H1 (cell line): ENCODE data around the gene STOML2. TPM values are rescaled to one million over a fixed set of nuclear protein-coding genes. Genes with fewer than 3 reads are reported as not detected.

Experiments
- CTCF ChIA-PET: fragments of 300-600 bp; sonication (Branson Sonifier 250); formaldehyde crosslinking; loops from one replicate; lab custom pipeline; 2021; ENCODE audit not compliant: partially characterized antibody; lab: Charles Lee
- POLR2A ChIA-PET: fragments of 300-600 bp; sonication (Branson Sonifier 250); formaldehyde crosslinking; loops from one replicate; lab custom pipeline; 2021; ENCODE audit warnings: inconsistent platforms; ENCODE audit not compliant: partially characterized antibody; lab: Charles Lee
- DNase-seq, 2 experiments: peaks; one replicate each; pipeline versions ENCODE4 v3.0.0 to v3.0.0-alpha.2; 2010 to 2022; ENCODE audit warnings: low spot score in 2 of 2, low read depth in 1 of 2, mixed read lengths in 1 of 2
- FAIRE-seq: peaks from 2 replicates; lab custom pipeline; 2011; peaks lifted over from hg19 to GRCh38; lab: Jason Lieb, UNC
- H2AFZ ChIP-seq: 2 replicates; pipeline ENCODE4 v1.8.1; 2012; ENCODE audit warnings: low read length, inconsistent platforms
- H2AK5ac ChIP-seq: 2 replicates; pipeline ENCODE4 v1.6.1; 2013; ENCODE audit warnings: low read depth, low read length
- H2BK120ac ChIP-seq: replicated peaks from 2 replicates; pipeline ENCODE3; 2013; ENCODE audit warnings: low read depth, low read length, inconsistent platforms
- H2BK12ac ChIP-seq: 2 replicates; pipeline ENCODE4 v1.6.1; 2013; ENCODE audit warnings: low read depth, low read length
- H2BK15ac ChIP-seq: 2 replicates; pipeline ENCODE4 v1.6.1; 2013; ENCODE audit warnings: low read length
- H2BK20ac ChIP-seq: 2 replicates; pipeline ENCODE4 v1.6.1; 2013; ENCODE audit warnings: low read length
- H2BK5ac ChIP-seq: 2 replicates; pipeline ENCODE4 v1.6.1; 2013; ENCODE audit warnings: low read depth, low read length
- H3K14ac ChIP-seq: 2 replicates; pipeline ENCODE4 v1.6.1; 2013; ENCODE audit warnings: inconsistent platforms; ENCODE audit not compliant: insufficient read length
- H3K18ac ChIP-seq: 2 replicates; pipeline ENCODE4 v1.6.1; 2013; ENCODE audit warnings: low read length; ENCODE audit errors: extremely low read depth
- H3K23ac ChIP-seq: 2 replicates; pipeline ENCODE4 v1.6.1; 2013; ENCODE audit warnings: inconsistent platforms; ENCODE audit not compliant: insufficient read length
- H3K23me2 ChIP-seq: 2 replicates; pipeline ENCODE4 v1.6.1; 2013; ENCODE audit warnings: low read depth, low read length
- H3K27ac ChIP-seq: 2 replicates; pipeline ENCODE4 v1.6.1; 2011; ENCODE audit warnings: low read depth, low read length, inconsistent platforms
- H3K27me3 ChIP-seq, 4 experiments: replicated peaks in 1 of 4; 1 replicate in 1 of 4; 2 replicates in 3 of 4; pipeline versions ENCODE4 v1.6.1 to v1.8.1; 2011 to 2013; ENCODE audit warnings: low read length in 3 of 4, mild to moderate bottlenecking in 3 of 4, inconsistent platforms in 2 of 4, mixed read lengths in 2 of 4, moderate library complexity in 1 of 4; ENCODE audit not compliant: control insufficient read depth in 3 of 4, insufficient read depth in 3 of 4; ENCODE audit errors: extremely low read depth in 1 of 4
- H3K36me3 ChIP-seq, 4 experiments: 2 replicates each; pipeline versions ENCODE4 v1.6.1 to v1.8.1; 2011 to 2013; ENCODE audit warnings: mild to moderate bottlenecking in 4 of 4, low read length in 3 of 4, moderate library complexity in 2 of 4, control low read depth in 1 of 4, inconsistent platforms in 1 of 4; ENCODE audit not compliant: insufficient read depth in 4 of 4, control insufficient read depth in 2 of 4
- H3K4ac ChIP-seq: replicated peaks from 2 replicates; pipeline ENCODE3; 2013; ENCODE audit warnings: low read length, low read depth, mixed read lengths, inconsistent platforms; ENCODE audit not compliant: insufficient read length
- H3K4me1 ChIP-seq, 4 experiments: replicated peaks in 1 of 4; 1 replicate in 1 of 4; 2 replicates in 3 of 4; pipeline versions ENCODE4 v1.6.1 to v1.8.1; 2011 to 2013; ENCODE audit warnings: low read length in 3 of 4, inconsistent platforms in 2 of 4, mixed read lengths in 1 of 4; ENCODE audit not compliant: insufficient read depth in 4 of 4, control insufficient read depth in 3 of 4
- H3K4me2 ChIP-seq, 2 experiments: 2 replicates each; pipeline versions ENCODE4 v1.6.1 to v1.8.1; 2011 to 2013; ENCODE audit warnings: low read depth in 2 of 2, low read length in 2 of 2, control low read depth in 1 of 2, inconsistent platforms in 1 of 2, mild to moderate bottlenecking in 1 of 2; ENCODE audit not compliant: insufficient read depth in 1 of 2
- H3K4me3 ChIP-seq, 4 experiments: fragments of 200-600, 300-600 bp in 1 of 4; sonication (generic), shearing (Covaris generic), sonication (Bioruptor Twin) in 1 of 4; 2 replicates each; pipeline versions ENCODE4 v1.5.1 to v1.8.1; 2011 to 2016; ENCODE audit warnings: low read length in 4 of 4, low read depth in 3 of 4, control low read depth in 2 of 4, inconsistent platforms in 2 of 4, mild to moderate bottlenecking in 2 of 4, mixed read lengths in 1 of 4, moderate library complexity in 1 of 4; ENCODE audit not compliant: insufficient read depth in 2 of 4; ENCODE audit errors: extremely low read depth in 1 of 4
- H3K56ac ChIP-seq: replicated peaks from 2 replicates; pipeline ENCODE3; 2013; ENCODE audit warnings: low read depth, mild to moderate bottlenecking, mixed read lengths, low read length, inconsistent platforms; ENCODE audit not compliant: insufficient read length
- H3K79me1 ChIP-seq: 2 replicates; pipeline ENCODE4 v1.6.1; 2013; ENCODE audit warnings: low read depth, low read length, control low read depth
- H3K79me2 ChIP-seq, 2 experiments: 2 replicates each; pipeline versions ENCODE4 v1.6.1 to v1.8.1; 2012 to 2013; ENCODE audit warnings: low read length in 2 of 2, mild to moderate bottlenecking in 2 of 2, inconsistent platforms in 1 of 2; ENCODE audit not compliant: insufficient read depth in 2 of 2, control insufficient read depth in 1 of 2
- H3K9ac ChIP-seq, 4 experiments: replicated peaks in 1 of 4; 1 replicate in 1 of 4; 2 replicates in 3 of 4; pipeline versions ENCODE4 v1.6.1 to v1.8.1; 2011 to 2013; ENCODE audit warnings: low read depth in 3 of 4, low read length in 3 of 4, control low read depth in 2 of 4, mild to moderate bottlenecking in 2 of 4, moderate library complexity in 2 of 4, inconsistent platforms in 1 of 4; ENCODE audit errors: extremely low read depth in 1 of 4
- H3K9me3 ChIP-seq, 2 experiments: 2 replicates each; pipeline versions ENCODE4 v1.6.1 to v1.8.1; 2012 to 2013; ENCODE audit warnings: mild to moderate bottlenecking in 2 of 2, moderate library complexity in 2 of 2, control low read depth in 1 of 2, inconsistent platforms in 1 of 2, low read depth in 1 of 2, low read length in 1 of 2, mixed read lengths in 1 of 2; ENCODE audit not compliant: insufficient read depth in 2 of 2
- H4K20me1 ChIP-seq, 2 experiments: replicated peaks in 1 of 2; 2 replicates each; pipeline versions ENCODE3 to v1.8.1; 2011 to 2013; ENCODE audit warnings: inconsistent platforms in 2 of 2, low read length in 2 of 2, mild to moderate bottlenecking in 1 of 2; ENCODE audit not compliant: insufficient read depth in 2 of 2, control insufficient read depth in 1 of 2
- H4K5ac ChIP-seq: 2 replicates; pipeline ENCODE4 v1.6.1; 2013; ENCODE audit warnings: low read length, low read depth, mixed read lengths, inconsistent platforms; ENCODE audit not compliant: insufficient read length
- H4K8ac ChIP-seq: 2 replicates; pipeline ENCODE4 v1.8.0; 2013; ENCODE audit warnings: mild to moderate bottlenecking, moderate library complexity, low read length, inconsistent platforms; ENCODE audit not compliant: insufficient read depth; ENCODE audit errors: extremely low read depth
- H4K91ac ChIP-seq: replicated peaks from 2 replicates; pipeline ENCODE3; 2013; ENCODE audit warnings: low read length, mixed read lengths, inconsistent platforms; ENCODE audit not compliant: insufficient read length
- E2F6 ChIP-seq: IDR thresholded peaks from 2 replicates; pipeline ENCODE4 v1.6.1; 2012; ENCODE audit warnings: inconsistent platforms
- EGR1 ChIP-seq: IDR thresholded peaks from 2 replicates; pipeline ENCODE4 v1.6.1; 2011; ENCODE audit warnings: low read depth, low read length, borderline replicate concordance
- FOSL1 ChIP-seq: IDR thresholded peaks from 2 replicates; pipeline ENCODE4 v1.6.1; 2011; ENCODE audit warnings: mild to moderate bottlenecking, low read depth, low read length, moderate library complexity; ENCODE audit not compliant: insufficient read depth
- GTF2F1 ChIP-seq: IDR thresholded peaks from 2 replicates; pipeline ENCODE4 v1.6.1; 2012; ENCODE audit warnings: low read depth, low read length, improper control_type of control experiment, borderline replicate concordance
- HDAC6 ChIP-seq: IDR thresholded peaks from one replicate; pipeline ENCODE4 v1.7.1; 2012; ENCODE audit warnings: low read depth, mild to moderate bottlenecking, inconsistent platforms, low read length, moderate library complexity
- NRF1 ChIP-seq: IDR thresholded peaks from 2 replicates; pipeline ENCODE4 v1.6.1; 2011; ENCODE audit warnings: mild to moderate bottlenecking, low read depth, low read length, improper control_type of control experiment
- POLR2AphosphoS5 ChIP-seq: IDR thresholded peaks from 2 replicates; pipeline ENCODE4 v1.6.1; 2011; ENCODE audit warnings: low read depth, low read length
- RFX5 ChIP-seq: IDR thresholded peaks from 2 replicates; pipeline ENCODE4 v1.6.1; 2011; ENCODE audit warnings: low read depth, low read length, improper control_type of control experiment, borderline replicate concordance
- TAF7 ChIP-seq: optimal IDR thresholded peaks from 2 replicates; pipeline ENCODE3; 2011; ENCODE audit warnings: low read depth, mild to moderate bottlenecking, inconsistent platforms, low read length, moderate library complexity, borderline replicate concordance
- TCF12 ChIP-seq: IDR thresholded peaks from 2 replicates; pipeline ENCODE4 v1.6.1; 2011; ENCODE audit warnings: low read depth, mild to moderate bottlenecking, low read length
- USF2 ChIP-seq: IDR thresholded peaks from 2 replicates; pipeline ENCODE4 v1.6.1; 2011; ENCODE audit warnings: low read length, improper control_type of control experiment
- ZNF274 ChIP-seq: IDR thresholded peaks from 2 replicates; pipeline ENCODE4 v1.7.0; 2012; ENCODE audit warnings: low read length, borderline replicate concordance; ENCODE audit errors: extremely low read depth
- WGBS, 2 experiments: shearing (Covaris generic) in 1 of 2; methylation state at CpG; one replicate each; pipeline versions ENCODE4 v1.1.6 to v1.1.7; 2013 to 2015; ENCODE audit warnings: low lambda C conversion rate in 2 of 2, mixed read lengths in 2 of 2, inconsistent platforms in 1 of 2, low coverage in 1 of 2, missing lambda C conversion rate in 1 of 2; ENCODE audit not compliant: insufficient replicate concordance in 2 of 2, insufficient coverage in 1 of 2, insufficient read length in 1 of 2; ENCODE audit errors: extremely low coverage in 1 of 2, missing lambda C conversion rate in 1 of 2; 5-methylcytosine and 5-hydroxymethylcytosine counted together
- polyA plus RNA-seq, 7 experiments: library from polyadenylated mRNA; depleted of rRNA in 3 of 7; stranded (reverse) in 5 of 7; unstranded in 2 of 7; fragments of >200 nt in 5 of 7; fragments of 200-250 nt in 2 of 7; gene quantifications; 1 replicate in 5 of 7; 2 replicates in 1 of 7; 4 replicates in 1 of 7; pipeline versions ENCODE4 v1.2.1 to v1.2.3, GENCODE V29; 2011 to 2013; ENCODE audit warnings: missing spikeins in 2 of 7, mixed read lengths in 2 of 7
- total RNA-seq: library from RNA; stranded (reverse); fragmentation: NEBNext Ultra II Directional; extraction: Animal tissue kit (Norgen Biotek cat#: 25700); gene quantifications from 2 replicates; pipeline ENCODE4 v1.2.1, GENCODE V29; 2021

STOML2 gene
- total and polyA plus RNA-seq, 2 of the 8 experiments (the other 6 are each of a cell fraction or from before 2014, with no cell fraction given) = 203 to 256 TPM

DNA sequence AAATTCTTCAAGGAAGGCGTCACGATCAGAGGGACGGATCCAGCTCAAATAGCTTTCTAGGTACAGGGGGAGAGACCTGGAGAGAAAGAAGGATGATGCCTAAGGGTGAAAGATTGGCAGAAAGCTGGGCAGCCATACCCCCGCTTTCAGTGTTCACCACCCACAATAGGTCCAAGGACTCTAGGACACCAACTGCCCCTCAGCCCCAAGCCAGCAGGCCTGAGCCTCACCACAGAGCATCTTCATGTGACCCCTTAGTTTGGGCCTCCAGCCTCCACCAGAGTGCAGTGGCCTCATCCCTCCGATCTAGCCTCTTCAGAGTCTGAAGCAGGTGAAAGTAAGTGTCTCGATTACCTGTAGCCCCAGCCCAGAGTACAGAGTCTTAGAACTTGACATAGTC is 28.8 kb downstream of the STOML2 start:
- Histone ChIP-seq H3K36me3 (peaks cover 19 to 42% (median 36%) of the 10 kb centered on the region in 4 experiments), H3K27ac (no peak overlapping the region), H4K8ac (peak overlapping the region; percentile 40; the same call in 1 of the 2 replicates), H3K9me3 (no peaks in the 10 kb centered on the region), H3K9ac (no peak overlapping the region), H3K18ac (no peak overlapping the region), H3K56ac (no peak overlapping the region), H2BK20ac (no peak overlapping the region), H4K91ac (no peak overlapping the region), H2AFZ (no peak overlapping the region), H2BK5ac (no peak overlapping the region), H4K20me1 (peaks cover 5 to 13% of the 10 kb centered on the region in 2 experiments), H3K4me1 (peaks cover 6 to 25% (median 10%) of the 10 kb centered on the region in 4 experiments), H4K5ac (no peak overlapping the region), H2AK5ac (no peak overlapping the region), H3K79me2 (peaks cover 30 to 50% of the 10 kb centered on the region in 2 experiments), H3K4me3 (no peak overlapping the region), H2BK12ac (no peak overlapping the region), H2BK120ac (no peak overlapping the region), H3K27me3 (no peaks in the 10 kb centered on the region), H3K4ac (no peak overlapping the region), H3K14ac (no peak overlapping the region), H3K23ac (no peak overlapping the region), H3K4me2 (no peak overlapping the region), H3K23me2 (peaks cover 12% of the 10 kb centered on the region; the same call in 1 of the 2 replicates), H3K79me1 (peaks cover 8% of the 10 kb centered on the region), H2BK15ac (no peak overlapping the region)
- TF ChIP-seq HDAC6 (no peak), GTF2F1 (no peak), FOSL1 (no peak), EGR1 (no peak), POLR2AphosphoS5 (no peak), E2F6 (no peak), TAF7 (no peak), TCF12 (no peak), USF2 (no peak), RFX5 (no peak), ZNF274 (no peak), NRF1 (no peak)
- ChIA-PET CTCF (interaction anchor here (3.1 kb wide), 1 partner anchor 21 kb away, joined by 8 read pairs; no protein-coding TSS in a partner anchor), POLR2A (interaction anchor here (0.6 to 17.6 kb wide), 2 partner anchors 16 to 25 kb away, joined by 3 to 440 read pairs; partner anchors contain the start of genes PIGO and STOML2)
- no peak for DNase-seq
- WGBS, 2 experiments = 92% methylated on average over 6 of the region's 6 CpGs; no CpG with 5 or more reads in 1 of the 2 experiments
- FAIRE-seq = no peak
